ENCODE data around the gene ERBB4. TPM values are rescaled to one million over a fixed set of nuclear protein-coding genes. Genes with fewer than 3 reads are reported as not detected.

The ERBB4 gene
- total RNA-seq, 1 experiment from 2014 or later, result not detected

DNA sequence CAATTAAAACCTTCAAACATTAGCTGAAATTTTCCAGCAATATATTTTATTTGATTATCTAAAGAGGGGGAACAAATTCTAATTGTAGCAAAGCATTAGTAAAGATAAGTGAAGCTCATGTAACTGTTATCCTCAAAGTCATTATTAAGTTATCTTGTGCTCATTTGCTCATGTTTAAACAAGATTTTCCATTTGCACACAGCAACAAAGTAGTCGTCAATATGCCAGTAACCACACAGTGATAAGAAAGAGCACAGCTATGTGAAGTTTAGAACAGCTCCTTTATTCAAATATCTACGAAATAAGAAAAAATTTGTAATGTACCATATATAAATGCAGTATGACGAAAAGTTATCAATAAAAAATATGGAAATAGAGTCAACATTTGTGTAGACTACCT, 159.5 kb downstream of the ERBB4 start:
- no TSS peak for BruUV-seq (replicated peaks)
- no peaks in the 10 kb centered on the region for H3K9me3 Mint-ChIP-seq (ENCODE audit: unreplicated experiment)
- POLR2A ChIA-PET, result interaction anchor here (0.9 kb wide), 1 partner anchor 9 kb away, joined by 3 read pairs; no protein-coding TSS in a partner anchor
- H3K4me3 Mint-ChIP-seq (ENCODE audit: unreplicated experiment), result no peak overlapping the region
- H3K36me3 Mint-ChIP-seq (ENCODE audit: insufficient read depth, unreplicated experiment), result no peaks in the 10 kb centered on the region
- CTCF ChIA-PET, result no interaction called here
- DNase-seq (ENCODE audit: unreplicated experiment), result no peak
- no peak overlapping the region for H3K27ac Mint-ChIP-seq (ENCODE audit: low read depth, unreplicated experiment)
- peaks cover 20% of the 10 kb centered on the region for H3K27me3 Mint-ChIP-seq (ENCODE audit: insufficient read depth, unreplicated experiment)
- no peaks in the 10 kb centered on the region for H3K4me1 Mint-ChIP-seq (ENCODE audit: insufficient read depth, unreplicated experiment)
- TF ChIP-seq, protein P1, sequence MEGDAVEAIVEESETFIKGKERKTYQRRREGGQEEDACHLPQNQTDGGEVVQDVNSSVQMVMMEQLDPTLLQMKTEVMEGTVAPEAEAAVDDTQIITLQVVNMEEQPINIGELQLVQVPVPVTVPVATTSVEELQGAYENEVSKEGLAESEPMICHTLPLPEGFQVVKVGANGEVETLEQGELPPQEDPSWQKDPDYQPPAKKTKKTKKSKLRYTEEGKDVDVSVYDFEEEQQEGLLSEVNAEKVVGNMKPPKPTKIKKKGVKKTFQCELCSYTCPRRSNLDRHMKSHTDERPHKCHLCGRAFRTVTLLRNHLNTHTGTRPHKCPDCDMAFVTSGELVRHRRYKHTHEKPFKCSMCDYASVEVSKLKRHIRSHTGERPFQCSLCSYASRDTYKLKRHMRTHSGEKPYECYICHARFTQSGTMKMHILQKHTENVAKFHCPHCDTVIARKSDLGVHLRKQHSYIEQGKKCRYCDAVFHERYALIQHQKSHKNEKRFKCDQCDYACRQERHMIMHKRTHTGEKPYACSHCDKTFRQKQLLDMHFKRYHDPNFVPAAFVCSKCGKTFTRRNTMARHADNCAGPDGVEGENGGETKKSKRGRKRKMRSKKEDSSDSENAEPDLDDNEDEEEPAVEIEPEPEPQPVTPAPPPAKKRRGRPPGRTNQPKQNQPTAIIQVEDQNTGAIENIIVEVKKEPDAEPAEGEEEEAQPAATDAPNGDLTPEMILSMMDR (IDR thresholded peaks at IDR 0.05; ENCODE audit: unreplicated experiment), result no peak
- intact Hi-C loops (cut with micrococcal nuclease), result no loop called here

DNA sequence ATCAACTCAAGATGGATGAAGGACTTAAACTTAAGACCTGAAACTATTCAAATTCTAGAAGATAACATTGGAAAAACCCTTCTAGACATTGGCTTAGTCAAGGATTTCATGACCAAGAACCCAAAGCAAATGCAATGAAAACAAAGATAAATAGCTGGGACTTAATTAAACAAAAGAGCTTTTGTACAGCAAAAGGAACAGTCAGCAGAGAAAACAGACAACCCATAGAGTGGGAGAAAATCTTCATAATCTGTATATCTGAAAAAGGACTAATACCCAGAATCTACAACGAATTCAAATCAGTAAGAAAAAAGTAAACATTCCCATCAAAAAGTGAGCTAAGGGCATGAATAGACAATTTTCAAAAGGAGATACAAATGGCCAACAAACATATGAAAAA, 171.2 kb downstream of the ERBB4 start:
- Mint-ChIP-seq H3K27me3 (ENCODE audit: insufficient read depth, unreplicated experiment) (peaks cover 80% of the 10 kb centered on the region), H3K4me3 (ENCODE audit: unreplicated experiment) (no peak overlapping the region), H3K9me3 (ENCODE audit: unreplicated experiment) (no peaks in the 10 kb centered on the region), H3K36me3 (ENCODE audit: insufficient read depth, unreplicated experiment) (no peaks in the 10 kb centered on the region), H3K4me1 (ENCODE audit: insufficient read depth, unreplicated experiment) (no peaks in the 10 kb centered on the region), H3K27ac (ENCODE audit: low read depth, unreplicated experiment) (no peak overlapping the region)
- BruUV-seq (replicated peaks), result no TSS peak
- TF ChIP-seq, protein P1 (IDR thresholded peaks at IDR 0.05; ENCODE audit: unreplicated experiment), result no peak
- no peak for DNase-seq (ENCODE audit: unreplicated experiment)
- CTCF ChIA-PET, result no interaction called here
- intact Hi-C loops (cut with micrococcal nuclease), result no loop called here
- POLR2A ChIA-PET, result no interaction called here

DNA sequence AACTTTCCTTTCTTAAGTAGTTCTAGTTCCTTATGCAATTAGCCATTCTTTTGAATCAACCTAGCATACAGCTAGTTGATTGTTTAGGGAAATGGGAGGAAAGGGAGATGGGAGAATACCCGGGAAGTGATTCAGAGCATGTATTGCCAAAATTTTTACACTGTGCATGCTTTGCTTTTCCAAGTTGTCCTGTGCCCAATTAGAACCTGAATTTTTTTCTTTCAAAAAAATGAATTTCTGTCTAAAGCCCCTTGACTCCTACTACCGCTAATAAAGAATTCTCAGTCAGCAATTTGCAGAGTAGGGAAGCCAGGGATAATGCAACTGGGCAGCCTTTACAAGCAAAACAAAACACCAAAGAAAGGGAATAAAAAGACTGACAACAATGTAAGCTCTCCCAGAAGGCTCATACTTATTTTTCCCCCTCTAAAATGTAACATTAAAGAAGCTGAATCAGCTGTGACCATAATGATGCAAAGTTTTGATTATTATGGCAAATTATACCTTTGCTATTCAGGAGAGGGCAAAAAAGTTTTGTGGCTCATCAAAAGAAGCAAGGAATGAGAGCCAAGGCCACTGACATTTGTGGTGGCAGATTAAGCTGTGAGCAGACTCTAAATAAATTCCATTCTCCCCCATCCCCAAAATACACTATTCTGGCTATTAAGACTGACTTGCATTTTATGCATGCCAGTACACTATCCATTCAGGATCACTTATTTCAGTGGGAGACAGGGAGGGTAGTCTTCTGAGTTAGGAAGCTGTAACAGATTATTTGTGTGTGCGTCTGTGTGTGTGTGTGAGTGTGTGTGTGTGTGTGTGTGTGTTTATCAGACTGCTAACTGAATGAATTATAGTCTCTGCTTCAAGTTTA, 174.3 kb downstream of the ERBB4 start:
- ChIA-PET POLR2A (no interaction called here), CTCF (interaction anchor here (0.6 kb wide), 1 partner anchor 244 kb away, joined by 3 read pairs; no protein-coding TSS in a partner anchor)
- Mint-ChIP-seq H3K9me3 (ENCODE audit: unreplicated experiment) (no peaks in the 10 kb centered on the region), H3K4me1 (ENCODE audit: insufficient read depth, unreplicated experiment) (no peaks in the 10 kb centered on the region), H3K4me3 (ENCODE audit: unreplicated experiment) (no peak overlapping the region), H3K27ac (ENCODE audit: low read depth, unreplicated experiment) (no peak overlapping the region), H3K36me3 (ENCODE audit: insufficient read depth, unreplicated experiment) (no peaks in the 10 kb centered on the region), H3K27me3 (ENCODE audit: insufficient read depth, unreplicated experiment) (peaks cover 68% of the 10 kb centered on the region)
- TF ChIP-seq, protein P1 (IDR thresholded peaks at IDR 0.05; ENCODE audit: unreplicated experiment), result no peak
- intact Hi-C loops (cut with micrococcal nuclease), result no loop called here
- no TSS peak for BruUV-seq (replicated peaks)
- no peak for DNase-seq (ENCODE audit: unreplicated experiment)

DNA sequence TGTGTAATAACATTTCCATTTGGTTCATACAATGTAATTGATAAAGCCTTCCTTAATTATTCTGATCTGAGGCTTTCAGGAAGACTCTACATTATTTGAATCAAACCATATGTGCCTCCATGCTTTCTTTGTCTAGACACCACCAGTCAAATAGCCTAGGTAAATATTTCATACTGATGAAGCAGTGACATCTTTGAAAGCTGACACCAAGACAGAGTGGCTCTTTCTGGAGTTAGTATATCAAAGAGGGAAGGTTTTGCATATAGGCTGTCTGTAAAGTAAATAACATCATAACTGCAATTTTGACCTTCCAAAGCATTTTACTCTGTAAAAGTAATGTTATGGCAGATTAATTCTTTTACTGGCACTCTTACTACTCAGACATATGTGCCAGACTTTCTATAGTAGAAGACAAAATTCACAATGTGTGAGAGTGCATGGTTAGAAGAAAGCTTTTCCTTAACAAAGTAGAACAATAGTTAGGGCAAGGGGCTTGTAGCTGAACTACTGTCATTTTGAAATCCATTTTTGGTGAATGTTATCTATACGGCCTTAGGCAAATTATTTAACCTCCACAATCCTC, 177.3 kb downstream of the ERBB4 start:
- H3K27me3 Mint-ChIP-seq (ENCODE audit: insufficient read depth, unreplicated experiment), result peaks cover 67% of the 10 kb centered on the region
- no TSS peak for BruUV-seq (replicated peaks)
- intact Hi-C loops (cut with micrococcal nuclease), result no loop called here

More for the DNA sequence above, 177.3 kb downstream of the ERBB4 start:
- CTCF ChIA-PET, result no interaction called here
- TF ChIP-seq, protein P1 (IDR thresholded peaks at IDR 0.05; ENCODE audit: unreplicated experiment), result no peak
- Mint-ChIP-seq H3K4me3 (ENCODE audit: unreplicated experiment) (no peak overlapping the region), H3K9me3 (ENCODE audit: unreplicated experiment) (no peaks in the 10 kb centered on the region), H3K36me3 (ENCODE audit: insufficient read depth, unreplicated experiment) (no peaks in the 10 kb centered on the region), H3K27ac (ENCODE audit: low read depth, unreplicated experiment) (no peak overlapping the region), H3K4me1 (ENCODE audit: insufficient read depth, unreplicated experiment) (no peaks in the 10 kb centered on the region)
- DNase-seq (ENCODE audit: unreplicated experiment), result no peak
- POLR2A ChIA-PET, result no interaction called here
